ENCODE results near the gene NFE2L2.

Gene NFE2L2

GRCh38 chr2:177295484-177295883, 31.0 kb upstream of the NFE2L2 start:
- Histone ChIP-seq H3K36me3 (ENCODE audit: control insufficient read depth, insufficient read depth, low read length) (no peaks in the 10 kb centered on the region), H3K27ac (ENCODE audit: low read depth, low read length, severe bottlenecking) (no peak overlapping the region)

GRCh38 chr2:177291701-177292100, 27.2 kb upstream of the NFE2L2 start:
- Histone ChIP-seq H3K27ac (ENCODE audit: low read depth, low read length, severe bottlenecking) (no peak overlapping the region), H3K9me3 (ENCODE audit: control insufficient read depth, low read length) (no peaks in the 10 kb centered on the region), H3K36me3 (ENCODE audit: control insufficient read depth, insufficient read depth, low read length) (no peaks in the 10 kb centered on the region), H3K4me3 (ENCODE audit: extremely low read depth, insufficient read depth, low read length, poor library complexity, severe bottlenecking) (no peak overlapping the region), H3K4me1 (ENCODE audit: control insufficient read depth, insufficient read depth, low read length, poor library complexity, severe bottlenecking) (no peaks in the 10 kb centered on the region)
- 90 to 95% methylated on average over 2 to 4 of the region's 4 CpGs for WGBS, 2 experiments (ENCODE audit: insufficient coverage in 2 of 2)

More at GRCh38 chr2:177295484-177295883, 31.0 kb upstream of the NFE2L2 start:
- WGBS, 2 experiments (ENCODE audit: insufficient coverage in 2 of 2) = 83% methylated on average over 2 of the region's 3 CpGs; no CpG with 5 or more reads in 1 of the 2 experiments
- Histone ChIP-seq H3K4me3 (ENCODE audit: extremely low read depth, insufficient read depth, low read length, poor library complexity, severe bottlenecking) (no peak overlapping the region), H3K4me1 (ENCODE audit: control insufficient read depth, insufficient read depth, low read length, poor library complexity, severe bottlenecking) (no peaks in the 10 kb centered on the region), H3K9me3 (ENCODE audit: control insufficient read depth, low read length) (no peaks in the 10 kb centered on the region)

GRCh38 chr2:177289824-177290628, 25.5 kb upstream of the NFE2L2 start:
- 63 to 97% methylated on average over 3 to 8 of the region's 9 CpGs for WGBS, 2 experiments (ENCODE audit: insufficient coverage in 2 of 2)
- H3K9me3 ChIP-seq (ENCODE audit: control insufficient read depth, low read length) = no peaks in the 10 kb centered on the region
- no peaks in the 10 kb centered on the region for H3K36me3 ChIP-seq (ENCODE audit: control insufficient read depth, insufficient read depth, low read length)
- no peak overlapping the region for H3K4me3 ChIP-seq (ENCODE audit: extremely low read depth, insufficient read depth, low read length, poor library complexity, severe bottlenecking)
- H3K27ac ChIP-seq (ENCODE audit: low read depth, low read length, severe bottlenecking) = no peak overlapping the region
- no peaks in the 10 kb centered on the region for H3K4me1 ChIP-seq (ENCODE audit: control insufficient read depth, insufficient read depth, low read length, poor library complexity, severe bottlenecking)

- H3K9me3 ChIP-seq (ENCODE audit: control insufficient read depth, low read length) = no peaks in the 10 kb centered on the region
- no peak overlapping the region for H3K4me3 ChIP-seq (ENCODE audit: extremely low read depth, insufficient read depth, low read length, poor library complexity, severe bottlenecking)
- no peak overlapping the region for H3K27ac ChIP-seq (ENCODE audit: low read depth, low read length, severe bottlenecking)
- H3K4me1 ChIP-seq (ENCODE audit: control insufficient read depth, insufficient read depth, low read length, poor library complexity, severe bottlenecking) = no peaks in the 10 kb centered on the region
- whole genome bisulfite sequencing, 2 experiments (ENCODE audit: insufficient coverage in 2 of 2) = 90 to 100% methylated on average over 1 of the region's 1 CpG
- H3K36me3 ChIP-seq (ENCODE audit: control insufficient read depth, insufficient read depth, low read length) = no peaks in the 10 kb centered on the region
Observed at GRCh38 chr2:177287814-177288213, 23.3 kb upstream of the NFE2L2 start.

- no peaks in the 10 kb centered on the region for H3K36me3 ChIP-seq (ENCODE audit: control insufficient read depth, insufficient read depth, low read length)
- H3K4me3 ChIP-seq (ENCODE audit: extremely low read depth, insufficient read depth, low read length, poor library complexity, severe bottlenecking) = no peak overlapping the region
- H3K9me3 ChIP-seq (ENCODE audit: control insufficient read depth, low read length) = no peaks in the 10 kb centered on the region
- 100% methylated on average over 1 of the region's 2 CpGs for WGBS, 2 experiments (ENCODE audit: insufficient coverage in 2 of 2)
- no peak overlapping the region for H3K27ac ChIP-seq (ENCODE audit: low read depth, low read length, severe bottlenecking)
- H3K4me1 ChIP-seq (ENCODE audit: control insufficient read depth, insufficient read depth, low read length, poor library complexity, severe bottlenecking) = no peaks in the 10 kb centered on the region
Observed at GRCh38 chr2:177285892-177286715, 21.6 kb upstream of the NFE2L2 start.

- H3K27ac ChIP-seq (ENCODE audit: low read depth, low read length, severe bottlenecking) = no peak overlapping the region
Observed at GRCh38 chr2:177284531-177284930, 20.0 kb upstream of the NFE2L2 start.

GRCh38 chr2:177283906-177284305, 19.4 kb upstream of the NFE2L2 start:
- no peaks in the 10 kb centered on the region for H3K9me3 ChIP-seq (ENCODE audit: control insufficient read depth, low read length)
- H3K4me3 ChIP-seq (ENCODE audit: extremely low read depth, insufficient read depth, low read length, poor library complexity, severe bottlenecking) = no peak overlapping the region
- H3K27ac ChIP-seq (ENCODE audit: low read depth, low read length, severe bottlenecking) = no peak overlapping the region
- no peaks in the 10 kb centered on the region for H3K4me1 ChIP-seq (ENCODE audit: control insufficient read depth, insufficient read depth, low read length, poor library complexity, severe bottlenecking)
- H3K36me3 ChIP-seq (ENCODE audit: control insufficient read depth, insufficient read depth, low read length) = no peaks in the 10 kb centered on the region
- WGBS, 2 experiments (ENCODE audit: insufficient coverage in 2 of 2) = 100% methylated on average over 1 of the region's 4 CpGs; no CpG with 5 or more reads in 1 of the 2 experiments

More at GRCh38 chr2:177284531-177284930, 20.0 kb upstream of the NFE2L2 start:
- no CpG with 5 or more reads among the region's 3 CpGs for WGBS, 2 experiments (ENCODE audit: insufficient coverage in 2 of 2)
- no peaks in the 10 kb centered on the region for H3K9me3 ChIP-seq (ENCODE audit: control insufficient read depth, low read length)
- H3K36me3 ChIP-seq (ENCODE audit: control insufficient read depth, insufficient read depth, low read length) = no peaks in the 10 kb centered on the region
- H3K4me1 ChIP-seq (ENCODE audit: control insufficient read depth, insufficient read depth, low read length, poor library complexity, severe bottlenecking) = no peaks in the 10 kb centered on the region
- no peak overlapping the region for H3K4me3 ChIP-seq (ENCODE audit: extremely low read depth, insufficient read depth, low read length, poor library complexity, severe bottlenecking)

GRCh38 chr2:177282787-177283572, 18.5 kb upstream of the NFE2L2 start:
- Histone ChIP-seq H3K9me3 (ENCODE audit: control insufficient read depth, low read length) (no peaks in the 10 kb centered on the region), H3K4me1 (ENCODE audit: control insufficient read depth, insufficient read depth, low read length, poor library complexity, severe bottlenecking) (no peaks in the 10 kb centered on the region), H3K27ac (ENCODE audit: low read depth, low read length, severe bottlenecking) (no peak overlapping the region), H3K4me3 (ENCODE audit: extremely low read depth, insufficient read depth, low read length, poor library complexity, severe bottlenecking) (no peak overlapping the region), H3K36me3 (ENCODE audit: control insufficient read depth, insufficient read depth, low read length) (no peaks in the 10 kb centered on the region)
- WGBS, 2 experiments (ENCODE audit: insufficient coverage in 2 of 2) = 90% methylated on average over 3 to 4 of the region's 5 CpGs

- 75% methylated on average over 2 of the region's 3 CpGs for WGBS, 2 experiments (ENCODE audit: insufficient coverage in 2 of 2)
- Histone ChIP-seq H3K4me1 (ENCODE audit: control insufficient read depth, insufficient read depth, low read length, poor library complexity, severe bottlenecking) (no peaks in the 10 kb centered on the region), H3K9me3 (ENCODE audit: control insufficient read depth, low read length) (no peaks in the 10 kb centered on the region), H3K36me3 (ENCODE audit: control insufficient read depth, insufficient read depth, low read length) (no peaks in the 10 kb centered on the region), H3K27ac (ENCODE audit: low read depth, low read length, severe bottlenecking) (no peak overlapping the region), H3K4me3 (ENCODE audit: extremely low read depth, insufficient read depth, low read length, poor library complexity, severe bottlenecking) (no peak overlapping the region)
Observed at GRCh38 chr2:177282181-177282641, 17.7 kb upstream of the NFE2L2 start.

GRCh38 chr2:177281400-177282180, 17.1 kb upstream of the NFE2L2 start:
- no peak overlapping the region for H3K27ac ChIP-seq (ENCODE audit: low read depth, low read length, severe bottlenecking)
- no peaks in the 10 kb centered on the region for H3K4me1 ChIP-seq (ENCODE audit: control insufficient read depth, insufficient read depth, low read length, poor library complexity, severe bottlenecking)
- no peaks in the 10 kb centered on the region for H3K9me3 ChIP-seq (ENCODE audit: control insufficient read depth, low read length)
- WGBS, 2 experiments (ENCODE audit: insufficient coverage in 2 of 2) = 92 to 95% methylated on average over 4 to 5 of the region's 6 CpGs
- no peaks in the 10 kb centered on the region for H3K36me3 ChIP-seq (ENCODE audit: control insufficient read depth, insufficient read depth, low read length)
- H3K4me3 ChIP-seq (ENCODE audit: extremely low read depth, insufficient read depth, low read length, poor library complexity, severe bottlenecking) = no peak overlapping the region

Data from mesodermal cell (in vitro differentiated cells).